ENCODE data around the gene TRIM67. TPM values are rescaled to one million over a fixed set of nuclear protein-coding genes. Genes with fewer than 3 reads are reported as not detected.
"Not testable (repeated sequence)": the region's sequence is repeated elsewhere in the genome, so short reads cannot be mapped to it uniquely, and the experiment has no call there.

The TRIM67 gene
- total and polyA plus RNA-seq, 10 donors: under 0.01 to 0.06 (median under 0.01) TPM; not detected in 7

DNA sequence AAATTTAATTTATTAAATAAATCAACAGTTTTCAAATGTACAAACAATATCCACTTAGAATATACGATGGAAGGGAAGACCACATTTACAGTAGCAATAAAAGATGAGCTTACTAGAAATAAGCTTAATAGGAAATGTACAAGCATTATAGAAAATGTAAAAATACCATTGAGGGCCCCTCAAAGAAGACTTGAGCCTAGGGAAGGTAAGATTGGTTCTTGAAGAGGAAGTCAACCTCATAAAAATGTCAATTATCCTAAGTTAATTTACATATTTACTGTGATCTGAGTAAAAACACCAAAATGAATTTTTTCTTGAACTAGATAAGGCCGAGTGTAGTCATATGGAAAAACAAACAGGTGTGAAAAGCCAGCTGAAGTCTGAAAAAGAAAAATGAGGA is 39.7 kb upstream of the TRIM67 start:
- H3K4me1 ChIP-seq: no peaks in the 10 kb centered on the region
- DNase-seq: no peak
- TF ChIP-seq POLR2A (IDR thresholded peaks at IDR 0.05) (no peak), POLR2AphosphoS5 (IDR thresholded peaks at IDR 0.05) (no peak), CTCF (IDR thresholded peaks at IDR 0.05 in 8 of 11, conservative IDR thresholded peaks at IDR 0.05 in 3 of 11) (no peak)
- no peak overlapping the region for H3K27ac ChIP-seq
- peaks cover 0 to 20% (median 13%) of the 10 kb centered on the region in 8 donors for H3K9me3 ChIP-seq
- H3K4me3 ChIP-seq: no peak overlapping the region
- H3K36me3 ChIP-seq: no peaks in the 10 kb centered on the region
- WGBS, 5 donors: 79 to 91% (median 89%) methylated on average over 2 of the region's 2 CpGs
- intact Hi-C loops (cut with DNase I; ENCODE audit: low total_unique reads): no loop called here
- H3K27me3 ChIP-seq (replicated peaks in 1 of 7): peaks cover 0 to 3% (median 0%) of the 10 kb centered on the region in 7 donors

- intact Hi-C loops (cut with DNase I; ENCODE audit: low total_unique reads): no loop called here
- no peak for DNase-seq
- H3K27me3 ChIP-seq (replicated peaks in 1 of 7): no peaks in the 10 kb centered on the region
Observed at GRCh38 chr1:231124746-231125145, 37.1 kb upstream of the TRIM67 start.

DNA sequence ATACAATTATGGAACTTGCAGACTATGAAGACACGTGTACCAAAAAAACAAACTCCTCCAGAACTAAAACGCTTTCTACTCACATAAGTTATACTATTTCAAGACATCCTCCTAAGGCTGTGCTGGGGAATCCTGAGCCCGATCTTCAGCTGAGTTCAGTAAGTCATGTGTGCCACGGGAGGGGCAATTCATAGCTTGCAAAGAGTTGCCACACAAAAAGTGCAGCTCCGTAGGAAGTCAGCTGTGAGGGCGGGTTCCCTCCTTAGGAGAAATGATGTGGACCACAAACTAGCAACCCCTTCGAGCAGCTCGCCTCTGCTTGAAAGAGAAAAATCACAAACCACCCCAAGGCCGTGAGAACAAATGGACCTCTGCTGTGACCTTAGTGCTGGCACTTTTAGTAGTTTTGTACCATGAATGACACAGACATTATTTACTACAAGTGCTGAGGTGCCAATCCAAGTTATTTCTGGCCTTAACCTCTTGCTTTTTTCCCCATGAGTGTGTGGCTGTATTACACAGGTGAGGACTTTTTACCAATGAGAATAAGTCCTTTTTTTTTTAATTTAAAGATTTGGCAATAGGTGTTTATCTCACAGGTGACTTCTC is 35.8 kb upstream of the TRIM67 start:
- Histone ChIP-seq H3K4me1 (no peaks in the 10 kb centered on the region), H3K27me3 (replicated peaks in 1 of 7) (no peaks in the 10 kb centered on the region), H3K36me3 (no peaks in the 10 kb centered on the region), H3K27ac (no peak overlapping the region), H3K9me3 (peaks cover 0 to 6% (median 0%) of the 10 kb centered on the region in 8 donors), H3K4me3 (no peak overlapping the region)
- WGBS, 5 donors: 61 to 69% (median 67%) methylated on average over 9 of the region's 9 CpGs
- no peak for TF ChIP-seq CTCF (IDR thresholded peaks at IDR 0.05 in 8 of 11, conservative IDR thresholded peaks at IDR 0.05 in 3 of 11)
- TF ChIP-seq POLR2AphosphoS5 (IDR thresholded peaks at IDR 0.05): no peak
- no peak for TF ChIP-seq POLR2A (IDR thresholded peaks at IDR 0.05)
- no peak for DNase-seq
- intact Hi-C loops (cut with DNase I; ENCODE audit: low total_unique reads): no loop called here

More at GRCh38 chr1:231124746-231125145, 37.1 kb upstream of the TRIM67 start:
- Histone ChIP-seq H3K9me3 (peaks cover 0 to 7% (median under 1%) of the 10 kb centered on the region in 8 donors), H3K4me3 (no peak overlapping the region), H3K27ac (no peak overlapping the region), H3K4me1 (no peaks in the 10 kb centered on the region), H3K36me3 (no peaks in the 10 kb centered on the region)
- TF ChIP-seq POLR2AphosphoS5 (IDR thresholded peaks at IDR 0.05) (no peak), CTCF (IDR thresholded peaks at IDR 0.05 in 8 of 11, conservative IDR thresholded peaks at IDR 0.05 in 3 of 11) (no peak), POLR2A (IDR thresholded peaks at IDR 0.05) (no peak)
- 89 to 94% (median 93%) methylated on average over 9 to 14 of the region's 14 CpGs for WGBS, 5 donors

DNA sequence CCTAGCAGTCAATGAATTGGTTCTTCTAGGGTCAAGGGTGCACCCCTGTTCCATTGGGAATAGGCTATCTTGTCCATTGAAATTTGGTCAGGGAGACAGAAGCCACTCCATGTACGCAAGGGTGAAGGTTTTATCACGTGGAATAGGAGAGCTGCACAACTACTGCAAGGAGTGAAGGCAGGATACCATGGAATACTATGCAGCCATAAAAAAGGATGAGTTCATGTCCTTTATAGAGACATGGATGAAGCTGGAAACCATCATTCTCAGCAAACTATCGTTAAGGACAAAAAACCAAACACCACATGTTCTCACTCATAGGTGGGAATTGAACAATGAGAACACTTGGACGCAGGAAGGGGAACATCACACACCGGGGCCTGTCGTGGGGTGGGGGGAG is 34.8 kb upstream of the TRIM67 start:
- 88 to 92% (median 90%) methylated on average over 5 to 6 of the region's 6 CpGs for WGBS, 5 donors

GRCh38 chr1:231128471-231128870 is 33.4 kb upstream of the TRIM67 start:
- intact Hi-C loops (cut with DNase I; ENCODE audit: low total_unique reads); H3K4me3 ChIP-seq; H3K36me3 ChIP-seq; DNase-seq; H3K27me3 ChIP-seq (replicated peaks in 1 of 7); H3K27ac ChIP-seq; H3K9me3 ChIP-seq; H3K4me1 ChIP-seq: not testable (repeated sequence)
- WGBS, 5 donors: 90 to 100% (median 94%) methylated on average over 1 to 19 of the region's 27 CpGs

More for the DNA sequence above, 34.8 kb upstream of the TRIM67 start:
- H3K36me3 ChIP-seq; H3K4me3 ChIP-seq; H3K4me1 ChIP-seq; H3K9me3 ChIP-seq; intact Hi-C loops (cut with DNase I; ENCODE audit: low total_unique reads); H3K27me3 ChIP-seq (replicated peaks in 1 of 7); H3K27ac ChIP-seq; DNase-seq: not testable (repeated sequence)
